CD8-positive, alpha-beta memory T cell (primary cell): ENCODE measurements around the gene CACNA1G. TPM values are rescaled to one million over a fixed set of nuclear protein-coding genes. Genes with fewer than 3 reads are reported as not detected.
A peak's percentile ranks its signal among the peaks of the same experiment; 100 is the strongest.

Source experiments
- CTCF ChIA-PET: fragments of 350-600 bp; sonication (Branson Sonifier 250); formaldehyde crosslinking; loops from one replicate; lab custom pipeline; 2021; ENCODE audit warnings: antibody characterized with exemption; lab: Charles Lee
- POLR2A ChIA-PET: fragments of 350-600 bp; sonication (Branson Sonifier 250); formaldehyde crosslinking; loops from one replicate; lab custom pipeline; 2021; ENCODE audit warnings: antibody characterized with exemption; lab: Charles Lee
- DNase-seq, 5 donors: peaks; one replicate each; pipeline versions ENCODE4 v3.0.0 to v3.0.0-alpha.2; 2020 to 2022; ENCODE audit warnings: mixed read lengths in 1 of 5
- H3K27ac ChIP-seq: one replicate; pipeline ENCODE4 v1.7.0; 2013; ENCODE audit warnings: low read depth, mild to moderate bottlenecking, low read length, moderate library complexity
- H3K27me3 ChIP-seq: 2 replicates; pipeline ENCODE4 v1.7.0; 2013; ENCODE audit warnings: low read length, mild to moderate bottlenecking; ENCODE audit not compliant: insufficient read depth, poor library complexity, severe bottlenecking
- H3K36me3 ChIP-seq: 2 replicates; pipeline ENCODE4 v1.7.0; 2013; ENCODE audit warnings: mild to moderate bottlenecking, low read length, moderate library complexity; ENCODE audit not compliant: insufficient read depth
- H3K4me1 ChIP-seq: 2 replicates; pipeline ENCODE4 v1.7.0; 2013; ENCODE audit warnings: mild to moderate bottlenecking, low read length, moderate library complexity; ENCODE audit not compliant: insufficient read depth
- H3K4me3 ChIP-seq: 2 replicates; pipeline ENCODE4 v1.7.0; 2013; ENCODE audit warnings: mild to moderate bottlenecking, low read length
- H3K9me3 ChIP-seq: 2 replicates; pipeline ENCODE4 v1.7.0; 2013; ENCODE audit warnings: mild to moderate bottlenecking, low read length
- H3K27ac Mint-ChIP-seq, 8 donors: one replicate each; pipeline ENCODE4 v1.8.0; 2020 to 2021; ENCODE audit warnings: mixed read lengths in 8 of 8, mild to moderate bottlenecking in 6 of 8, inconsistent platforms in 3 of 8, moderate library complexity in 3 of 8
- H3K27me3 Mint-ChIP-seq, 2 donors: one replicate each; pipeline ENCODE4 v1.8.0; 2020 to 2021; ENCODE audit warnings: mixed read lengths in 2 of 2, mild to moderate bottlenecking in 1 of 2, moderate library complexity in 1 of 2
- H3K36me3 Mint-ChIP-seq, 3 donors: one replicate each; pipeline ENCODE4 v1.8.0; 2020 to 2021; ENCODE audit warnings: mixed read lengths in 3 of 3, inconsistent platforms in 1 of 3, mild to moderate bottlenecking in 1 of 3
- H3K4me1 Mint-ChIP-seq, 3 donors: one replicate each; pipeline ENCODE4 v1.8.0; 2020 to 2021; ENCODE audit warnings: mixed read lengths in 3 of 3, inconsistent platforms in 1 of 3, mild to moderate bottlenecking in 1 of 3
- H3K4me3 Mint-ChIP-seq, 7 donors: one replicate each; pipeline ENCODE4 v1.8.0; 2020 to 2021; ENCODE audit warnings: mixed read lengths in 7 of 7, mild to moderate bottlenecking in 6 of 7, moderate library complexity in 4 of 7, inconsistent platforms in 2 of 7
- H3K9me3 Mint-ChIP-seq, 5 donors: one replicate each; pipeline ENCODE4 v1.8.0; 2020 to 2022; ENCODE audit warnings: mixed read lengths in 5 of 5, mild to moderate bottlenecking in 3 of 5, moderate library complexity in 2 of 5, inconsistent platforms in 1 of 5
- polyA plus RNA-seq: library from polyadenylated mRNA; unstranded; fragments of 300-500 nt; fragmentation: Illumina TruSeq; gene quantifications from one replicate; pipeline ENCODE4 v1.2.3, GENCODE V29; 2021
- total RNA-seq, 2 experiments: library from RNA; stranded (reverse); gene quantifications; one replicate each; pipeline ENCODE4 v1.2.3, GENCODE V29; 2021

Gene CACNA1G
- total and polyA plus RNA-seq, 3 experiments from 2014 or later = 0.07 TPM; not detected in 2

DNA sequence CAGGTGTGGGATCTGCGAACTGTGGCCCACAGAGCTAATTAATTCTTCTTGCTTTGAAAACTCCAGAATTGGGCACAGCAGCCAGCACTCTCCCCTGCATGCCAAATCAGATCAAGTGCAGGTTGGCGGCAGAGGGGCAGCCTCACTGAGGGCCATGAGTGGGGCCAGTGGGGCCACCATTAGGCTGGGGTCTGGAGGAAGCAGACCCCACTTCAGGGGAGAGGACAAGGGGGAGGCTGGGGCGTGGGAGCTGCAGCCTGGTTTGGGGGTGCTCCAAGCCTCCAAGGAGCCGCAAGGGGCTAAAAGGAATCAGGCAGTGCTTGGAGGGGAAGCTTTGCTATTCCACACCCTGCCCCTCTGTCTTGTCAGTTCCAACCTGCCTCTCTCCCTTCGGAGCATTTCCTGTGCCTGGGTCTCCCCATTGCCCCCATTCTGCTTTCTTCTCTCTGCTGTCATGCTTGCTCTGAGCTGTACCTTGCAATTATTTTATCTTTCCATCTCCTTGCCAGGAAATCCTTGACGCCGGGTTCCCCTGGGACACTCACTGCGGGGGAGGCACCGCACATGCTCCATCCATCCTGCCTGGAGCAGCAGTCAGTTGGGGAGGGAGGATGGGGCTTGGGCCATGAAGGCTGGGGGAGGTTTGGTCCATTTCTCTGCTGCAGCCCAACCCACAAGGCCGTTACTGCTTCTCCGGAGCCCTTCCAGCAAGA is 70.8 kb downstream of the CACNA1G start:
- H3K36me3 Mint-ChIP-seq = no peaks in the 10 kb centered on the region
- no peak for DNase-seq
- CTCF ChIA-PET = interaction anchor here (1.0 to 1.7 kb wide), 3 partner anchors 12 to 88 kb away, joined by 3 to 5 read pairs (median 4); no protein-coding TSS in a partner anchor
- Histone ChIP-seq H3K27ac (no peak overlapping the region), H3K27me3 (peaks cover 36% of the 10 kb centered on the region), H3K9me3 (no peaks in the 10 kb centered on the region), H3K4me3 (no peak overlapping the region), H3K36me3 (no peaks in the 10 kb centered on the region), H3K4me1 (no peaks in the 10 kb centered on the region)
- H3K27me3 Mint-ChIP-seq = peaks cover 49 to 70% of the 10 kb centered on the region in 2 donors
- H3K4me3 Mint-ChIP-seq = no peak overlapping the region
- H3K4me1 Mint-ChIP-seq = peaks cover 0 to 8% (median 5%) of the 10 kb centered on the region in 3 donors
- no peak overlapping the region for H3K27ac Mint-ChIP-seq
- no peaks in the 10 kb centered on the region for H3K9me3 Mint-ChIP-seq
- POLR2A ChIA-PET = no interaction called here

DNA sequence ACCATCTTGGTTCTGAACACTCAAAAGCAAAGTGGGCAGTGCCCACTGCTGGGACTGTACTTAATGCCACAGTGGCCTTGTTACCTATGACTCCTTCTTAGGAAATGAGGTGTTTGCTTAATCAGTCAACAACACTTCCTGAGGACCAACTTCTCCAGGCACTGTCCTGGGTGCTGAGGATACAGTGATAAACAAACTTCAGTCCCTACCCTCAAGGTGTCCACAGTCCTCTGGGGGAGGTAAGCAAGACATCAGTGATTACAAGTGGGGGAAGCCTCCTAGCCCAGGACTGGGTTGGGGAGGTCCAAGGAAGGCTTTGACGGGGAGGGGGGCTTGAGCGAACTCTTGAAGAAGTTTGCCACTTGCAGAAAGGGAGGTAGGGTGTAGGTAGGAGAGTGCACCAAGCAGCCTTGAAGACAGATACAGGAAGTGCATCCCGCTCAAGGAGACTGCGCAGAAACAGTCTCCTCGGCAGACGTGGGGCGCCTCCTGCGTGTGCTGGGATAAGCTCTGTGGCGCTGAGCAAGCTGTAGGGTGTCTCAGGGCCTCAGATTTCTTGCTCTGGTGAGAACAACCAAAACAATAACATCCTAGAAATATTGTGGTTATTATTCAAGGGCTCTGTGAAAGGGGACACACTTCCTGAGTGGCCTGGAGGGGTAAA is 71.5 kb downstream of the CACNA1G start:
- Mint-ChIP-seq H3K4me3 (no peak overlapping the region), H3K4me1 (peaks cover 0 to 8% (median 5%) of the 10 kb centered on the region in 3 donors), H3K9me3 (no peaks in the 10 kb centered on the region), H3K36me3 (no peaks in the 10 kb centered on the region), H3K27me3 (peaks cover 50 to 75% of the 10 kb centered on the region in 2 donors), H3K27ac (peak overlapping the region in 1 of 8 donors; percentile 52)
- Histone ChIP-seq H3K36me3 (no peaks in the 10 kb centered on the region), H3K27ac (no peak overlapping the region), H3K27me3 (peaks cover 42% of the 10 kb centered on the region), H3K4me3 (no peak overlapping the region), H3K4me1 (no peaks in the 10 kb centered on the region), H3K9me3 (no peaks in the 10 kb centered on the region)
- DNase-seq = no peak
- ChIA-PET POLR2A (no interaction called here), CTCF (no interaction called here)

DNA sequence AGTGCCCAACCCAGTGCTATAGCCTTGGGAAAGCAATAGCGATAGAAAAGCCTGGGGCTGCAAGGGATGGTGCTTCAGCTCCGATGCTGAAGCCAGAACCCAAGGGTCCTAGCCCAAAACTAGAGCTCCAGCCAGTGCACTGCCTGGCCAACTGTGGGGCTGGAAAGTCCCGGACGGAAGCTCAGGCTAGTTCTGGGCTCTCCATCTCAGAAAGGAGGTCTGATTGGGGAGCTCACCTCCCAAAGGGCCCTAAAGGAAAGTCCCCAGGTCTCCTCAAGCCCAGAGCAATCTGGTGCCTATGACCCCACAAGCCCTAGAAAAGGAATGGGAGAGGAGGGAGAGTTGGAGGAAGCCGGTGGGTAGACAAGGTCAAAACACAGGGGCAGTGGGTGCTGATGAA is 72.1 kb downstream of the CACNA1G start:
- Histone ChIP-seq H3K27me3 (peaks cover 43% of the 10 kb centered on the region), H3K27ac (no peak overlapping the region), H3K4me3 (no peak overlapping the region), H3K4me1 (no peaks in the 10 kb centered on the region), H3K36me3 (no peaks in the 10 kb centered on the region), H3K9me3 (no peaks in the 10 kb centered on the region)
- Mint-ChIP-seq H3K4me3 (no peak overlapping the region), H3K36me3 (no peaks in the 10 kb centered on the region), H3K4me1 (peaks cover 0 to 8% (median 5%) of the 10 kb centered on the region in 3 donors), H3K27ac (no peak overlapping the region), H3K27me3 (peaks cover 52 to 75% of the 10 kb centered on the region in 2 donors), H3K9me3 (no peaks in the 10 kb centered on the region)
- no peak for DNase-seq
- ChIA-PET CTCF (no interaction called here), POLR2A (no interaction called here)

DNA sequence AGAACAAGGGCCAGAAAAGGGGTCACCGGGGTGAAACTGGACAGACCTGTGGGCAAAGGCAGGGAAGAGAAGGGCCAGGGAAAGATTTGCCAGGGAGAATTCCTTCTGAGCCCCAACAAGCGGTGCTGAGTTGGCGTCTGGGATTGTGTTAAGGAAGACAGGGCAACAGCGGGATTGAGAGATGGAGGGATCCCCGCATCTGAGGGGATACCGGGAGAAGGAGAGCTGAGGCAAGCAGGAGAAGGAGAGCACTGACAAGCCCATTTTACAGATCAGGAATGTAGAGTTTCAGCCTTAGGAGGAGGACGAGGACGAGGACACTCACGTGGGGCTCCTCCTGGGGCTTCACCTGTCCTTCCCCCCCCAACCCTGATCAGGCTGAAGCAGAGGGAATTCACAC is 73.2 kb downstream of the CACNA1G start:
- ChIA-PET POLR2A (no interaction called here), CTCF (no interaction called here)
- no peaks in the 10 kb centered on the region for H3K36me3 Mint-ChIP-seq
- Histone ChIP-seq H3K27ac (no peak overlapping the region), H3K9me3 (no peaks in the 10 kb centered on the region), H3K36me3 (no peaks in the 10 kb centered on the region), H3K4me1 (no peaks in the 10 kb centered on the region), H3K27me3 (peaks cover 40% of the 10 kb centered on the region), H3K4me3 (no peak overlapping the region)
- no peak overlapping the region for H3K4me3 Mint-ChIP-seq
- H3K9me3 Mint-ChIP-seq = no peaks in the 10 kb centered on the region
- H3K27ac Mint-ChIP-seq = no peak overlapping the region
- peaks cover 53 to 79% of the 10 kb centered on the region in 2 donors for H3K27me3 Mint-ChIP-seq
- peaks cover 0 to 3% (median 3%) of the 10 kb centered on the region in 3 donors for H3K4me1 Mint-ChIP-seq
- no peak for DNase-seq

DNA sequence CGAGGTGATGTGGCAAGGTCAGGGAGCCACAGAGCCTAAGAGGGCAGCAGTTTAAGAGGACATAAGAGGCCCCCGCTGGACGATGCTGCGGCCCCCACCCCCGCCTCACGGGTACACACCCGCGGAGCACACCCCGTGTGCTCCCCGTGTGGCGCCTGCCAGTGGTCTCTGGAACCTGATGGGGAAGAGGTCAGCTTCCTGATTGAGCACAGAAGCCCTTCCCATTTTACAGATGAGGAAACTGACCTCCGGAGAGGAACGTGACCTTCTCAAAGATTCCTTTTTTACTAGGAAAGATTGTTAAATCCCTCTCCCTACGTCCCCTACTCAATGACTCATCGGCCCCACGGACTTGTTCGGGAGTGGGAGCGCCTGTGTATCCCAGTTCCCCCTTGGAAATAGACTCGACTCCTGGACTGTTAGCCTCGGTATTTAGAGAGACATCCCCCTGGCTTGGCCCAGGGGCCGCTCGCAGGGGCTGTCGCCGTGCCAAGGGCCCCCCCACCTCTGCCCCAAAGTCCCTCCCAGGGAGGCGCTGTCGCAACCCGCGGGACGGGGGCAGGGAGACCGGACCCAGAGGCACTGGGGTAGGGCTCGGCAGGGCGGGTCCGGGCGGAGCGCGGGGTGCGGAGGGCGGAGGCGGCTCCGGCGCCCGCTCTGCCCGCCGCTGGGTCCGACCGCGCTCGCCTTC is 73.9 kb downstream of the CACNA1G start, which contains the start of gene ABCC3:
ABCC3 (plus strand) TSS at position 658 of the 691 bp plus-strand sequence. CDS start 56 bp downstream, outside the sequence.
- H3K27ac ChIP-seq = no peak within 1 kb of the TSS
- H3K36me3 ChIP-seq = no peaks in the 10 kb centered on the region
- POLR2A ChIA-PET = no interaction called here
- Mint-ChIP-seq H3K27ac (no peak within 1 kb of the TSS), H3K27me3 (peaks cover 54 to 78% of the 10 kb centered on the region in 2 donors), H3K9me3 (no peaks in the 10 kb centered on the region), H3K4me3 (no peak within 1 kb of the TSS), H3K36me3 (no peaks in the 10 kb centered on the region), H3K4me1 (peaks cover 0 to 3% (median 3%) of the 10 kb centered on the region in 3 donors)
- CTCF ChIA-PET = interaction anchor here (1.4 kb wide), 1 partner anchor 8 kb away, joined by 5 read pairs; no protein-coding TSS in a partner anchor
- H3K9me3 ChIP-seq = no peaks in the 10 kb centered on the region
- DNase-seq = no peak
- H3K4me3 ChIP-seq = no peak within 1 kb of the TSS
- H3K4me1 ChIP-seq = no peaks in the 10 kb centered on the region
- peaks cover 40% of the 10 kb centered on the region for H3K27me3 ChIP-seq

DNA sequence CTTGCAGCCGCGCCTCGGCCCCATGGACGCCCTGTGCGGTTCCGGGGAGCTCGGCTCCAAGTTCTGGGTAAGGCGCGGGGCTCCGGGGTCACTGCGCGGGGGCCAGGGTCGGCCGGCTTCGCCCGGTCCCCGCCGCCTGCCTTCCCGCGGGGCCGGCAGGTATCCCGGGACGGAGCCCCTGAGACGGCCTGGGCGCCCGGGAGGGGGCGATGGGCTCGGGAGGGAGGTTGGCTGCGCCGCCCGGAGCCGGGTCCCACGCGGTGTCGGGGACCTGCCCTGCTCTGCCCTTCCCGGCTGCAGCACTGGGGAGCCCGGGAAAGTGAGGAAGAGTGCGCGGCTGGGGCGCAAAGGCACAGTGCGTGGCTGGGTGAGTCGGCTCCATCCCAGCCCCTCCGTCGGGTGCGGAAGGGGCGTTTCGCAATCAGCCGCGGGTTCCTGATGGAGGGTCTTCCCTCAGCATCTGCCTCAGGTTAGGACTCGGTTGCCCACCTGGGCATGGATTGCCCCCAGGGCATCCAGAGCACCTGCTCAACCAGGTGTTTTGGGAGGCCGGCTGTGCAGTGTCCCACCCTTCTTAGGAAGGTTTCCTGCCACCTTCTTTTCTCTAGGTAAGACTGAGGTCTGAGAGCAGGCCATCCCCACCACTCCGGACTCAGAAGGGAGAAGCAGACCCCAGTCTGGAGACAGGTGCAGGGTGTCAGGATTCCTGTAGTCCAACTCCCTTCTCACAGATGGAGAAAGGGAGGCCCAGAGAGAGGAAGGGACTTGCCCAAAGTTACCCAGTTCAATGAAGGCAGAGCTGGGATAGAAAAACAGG is 74.6 kb downstream of the CACNA1G start:
- H3K27me3 Mint-ChIP-seq = peaks cover 49 to 74% of the 10 kb centered on the region in 2 donors
- no peak overlapping the region for H3K4me3 Mint-ChIP-seq
- H3K4me1 Mint-ChIP-seq = peaks cover 0 to 3% (median 3%) of the 10 kb centered on the region in 3 donors
- Histone ChIP-seq H3K27me3 (peaks cover 40% of the 10 kb centered on the region), H3K27ac (no peak overlapping the region), H3K36me3 (no peaks in the 10 kb centered on the region), H3K9me3 (no peaks in the 10 kb centered on the region), H3K4me1 (no peaks in the 10 kb centered on the region), H3K4me3 (no peak overlapping the region)
- no peak for DNase-seq
- H3K27ac Mint-ChIP-seq = no peak overlapping the region
- H3K36me3 Mint-ChIP-seq = no peaks in the 10 kb centered on the region
- H3K9me3 Mint-ChIP-seq = no peaks in the 10 kb centered on the region
- POLR2A ChIA-PET = no interaction called here
- CTCF ChIA-PET = interaction anchor here (1.4 kb wide), 1 partner anchor 9 kb away, joined by 5 read pairs; no protein-coding TSS in a partner anchor

DNA sequence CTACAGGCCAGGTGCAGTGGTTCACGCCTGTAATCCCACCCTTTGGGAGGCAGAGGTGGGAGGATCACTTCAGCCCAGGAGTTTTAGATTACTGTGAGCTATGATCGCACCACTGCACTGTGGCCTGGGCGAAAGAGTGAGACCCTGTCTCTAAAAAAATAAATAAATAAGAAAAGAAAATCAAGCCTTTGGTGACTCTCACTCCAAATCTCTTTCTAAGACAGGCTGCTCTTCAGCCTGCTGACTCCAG is 75.1 kb downstream of the CACNA1G start:
- H3K9me3 ChIP-seq = no peaks in the 10 kb centered on the region
- peaks cover 35% of the 10 kb centered on the region for H3K27me3 ChIP-seq
- no peak overlapping the region for H3K27ac ChIP-seq
- POLR2A ChIA-PET = no interaction called here
- no peak for DNase-seq
- no peaks in the 10 kb centered on the region for H3K36me3 Mint-ChIP-seq
- no peak overlapping the region for H3K4me3 Mint-ChIP-seq
- no peak overlapping the region for H3K4me3 ChIP-seq
- H3K9me3 Mint-ChIP-seq = no peaks in the 10 kb centered on the region
- no peak overlapping the region for H3K27ac Mint-ChIP-seq
- H3K4me1 ChIP-seq = no peaks in the 10 kb centered on the region
- peaks cover 48 to 71% of the 10 kb centered on the region in 2 donors for H3K27me3 Mint-ChIP-seq
- no peaks in the 10 kb centered on the region for H3K36me3 ChIP-seq
- H3K4me1 Mint-ChIP-seq = peaks cover 0 to 3% (median 3%) of the 10 kb centered on the region in 3 donors
- CTCF ChIA-PET = interaction anchor here (1.4 kb wide), 1 partner anchor 9 kb away, joined by 5 read pairs; no protein-coding TSS in a partner anchor
